Measurements from ENCODE around the gene TMC8. TPM values are rescaled to one million over a fixed set of nuclear protein-coding genes. Genes with fewer than 3 reads are reported as not detected.
A peak's percentile ranks its signal among the peaks of the same experiment; 100 is the strongest.
"Not testable (repeated sequence)": the region's sequence is repeated elsewhere in the genome, so short reads cannot be mapped to it uniquely, and the experiment has no call there.

The TMC8 gene
- 10 to 100 TPM in 1 of 9 donors, 1 to 10 TPM in 5, under 1 TPM in 3; 0.81 to 21.6 (median 1.1) TPM for total RNA-seq
- polyA plus RNA-seq: 1 to 10 TPM; 1.2 to 1.8 TPM
- long read RNA-seq, donor 1, partial matches to known transcripts: 0 of 3 reads
- long read RNA-seq, donor 1, other reads (novel, unspliced or antisense): 3 of 3 reads
- long read RNA-seq, donor 2: 0 reads
- long read RNA-seq, donor 3, partial matches to known transcripts: 0 of 2 reads
- long read RNA-seq, donor 3, other reads (novel, unspliced or antisense): 2 of 2 reads

- Histone ChIP-seq H3K36me3 (peaks cover 0 to 33% (median 0%) of the 10 kb centered on the region in 9 donors), H3K4me1 (peaks cover 12 to 85% (median 52%) of the 10 kb centered on the region in 12 donors), H3K9me3 (no peaks in the 10 kb centered on the region), H3K27me3 (peaks cover 0 to 4% (median 0%) of the 10 kb centered on the region in 9 donors), H3K27ac (peak within 1 kb of the TSS in 9 of 12 donors; percentile 14 to 98 (median 92)), H3K4me3 (peak within 1 kb of the TSS in 10 of 12 donors; percentile 16 to 87 (median 36))
- intact Hi-C loops (cut with DNase I): no loop called here
- TF ChIP-seq POLR2A (IDR thresholded peaks at IDR 0.05) (no peak), CTCF (IDR thresholded peaks at IDR 0.05) (no peak)
- DNase-seq (peak in 2 of 5 donors; percentile 49 to 67), ATAC-seq (peak in 1 of 4 donors; percentile 7)
- WGBS, 4 donors: 64 to 75% (median 65%) methylated on average over 10 of the region's 10 CpGs
These were observed at the start of gene TMC8 for GRCh38 chr17:78130437-78131101. Gene TMC8, plus strand, starts transcription at chr17:78130771. Its CDS starts 818 bp downstream, at chr17:78131589.

DNA sequence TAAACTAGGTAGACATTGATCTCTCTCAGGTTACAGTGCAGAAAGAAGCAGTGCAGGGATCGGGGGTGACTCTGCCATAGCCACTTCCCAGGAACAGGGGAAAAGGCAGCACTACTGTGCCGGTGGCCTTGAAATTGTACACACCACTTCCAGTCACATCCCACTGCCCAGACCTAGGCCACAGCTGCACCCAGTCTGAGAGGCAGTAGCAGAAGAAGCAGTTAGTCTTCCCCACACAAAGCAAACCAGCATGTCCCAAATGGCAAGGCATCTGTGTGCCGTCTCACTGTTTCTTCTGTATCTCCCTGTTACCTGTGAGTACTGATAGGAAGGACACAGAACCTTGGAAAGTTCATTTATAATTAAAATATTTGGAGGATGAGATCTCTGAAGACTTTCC lies 49.0 kb upstream of the TMC8 start:
- WGBS, 4 donors: 52 to 74% (median 56%) methylated on average over 3 of the region's 3 CpGs
- H3K27ac ChIP-seq: peak overlapping the region in 8 of 12 donors; percentile 19 to 84 (median 70)
- intact Hi-C loops (cut with DNase I): loop anchor here in 5 of 10 donors (5.0 to 10.0 kb wide), 3 partner anchors 54 to 64 kb away; no protein-coding TSS in a partner anchor

GRCh38 chr17:78082355-78082872 lies 48.2 kb upstream of the TMC8 start:
- 23 to 53% (median 39%) methylated on average over 5 of the region's 5 CpGs for WGBS, 4 donors
- H3K4me3 ChIP-seq, H3K9me3 ChIP-seq, ATAC-seq, H3K27me3 ChIP-seq: not testable (repeated sequence)
- DNase-seq: peak in 3 of 5 donors; percentile 37 to 60 (median 44)
- H3K4me1 ChIP-seq: peaks cover 0 to 42% (median 16%) of the 10 kb centered on the region in 12 donors
- H3K27ac ChIP-seq: peak overlapping the region in 11 of 12 donors; percentile 10 to 84 (median 64)
- H3K36me3 ChIP-seq: peaks cover 0 to 98% (median 87%) of the 10 kb centered on the region in 9 donors
- intact Hi-C loops (cut with DNase I): loop anchor here in 5 of 10 donors (2.0 to 10.0 kb wide), 4 partner anchors 42 to 65 kb away; no protein-coding TSS in a partner anchor

More for the DNA sequence above, 49.0 kb upstream of the TMC8 start:
- DNase-seq (no peak), ATAC-seq (peak in 3 of 4 donors; percentile 10 to 38 (median 17))
- TF ChIP-seq POLR2A (IDR thresholded peaks at IDR 0.05) (no peak), CTCF (IDR thresholded peaks at IDR 0.05) (no peak)
- peaks cover 0 to 98% (median 87%) of the 10 kb centered on the region in 9 donors for H3K36me3 ChIP-seq
- H3K4me1 ChIP-seq: peaks cover 0 to 42% (median 16%) of the 10 kb centered on the region in 12 donors
- H3K27me3 ChIP-seq: no peaks in the 10 kb centered on the region
- H3K9me3 ChIP-seq: no peaks in the 10 kb centered on the region
- H3K4me3 ChIP-seq: no peak overlapping the region

DNA sequence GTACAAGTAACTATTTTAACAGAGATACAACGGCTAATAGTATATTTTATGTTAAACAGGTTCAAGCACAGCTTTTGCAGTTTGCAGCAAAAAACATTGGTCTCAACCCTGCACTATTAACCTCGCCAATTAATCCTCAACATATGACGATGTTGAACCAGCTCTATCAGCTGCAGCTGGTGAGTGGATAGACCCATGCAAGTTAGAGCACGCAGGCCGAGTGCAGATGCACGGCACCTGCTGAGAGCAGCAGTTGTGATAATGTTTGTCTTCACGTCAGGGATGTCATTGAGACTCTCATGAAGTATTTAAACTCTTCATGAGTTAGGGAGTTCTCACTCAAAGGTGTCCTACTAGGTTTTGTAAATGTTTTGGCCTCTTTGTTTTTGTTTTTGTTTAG lies 47.6 kb upstream of the TMC8 start:
- H3K27me3 ChIP-seq: no peaks in the 10 kb centered on the region
- intact Hi-C loops (cut with DNase I): loop anchor here in 5 of 10 donors (2.0 to 10.0 kb wide), 4 partner anchors 42 to 66 kb away; no protein-coding TSS in a partner anchor
- H3K4me1 ChIP-seq: peaks cover 0 to 42% (median 16%) of the 10 kb centered on the region in 12 donors
- H3K36me3 ChIP-seq: peaks cover 0 to 98% (median 87%) of the 10 kb centered on the region in 9 donors
- DNase-seq (no peak), ATAC-seq (peak in 1 of 4 donors; percentile 23)
- H3K4me3 ChIP-seq: no peak overlapping the region
- TF ChIP-seq CTCF (IDR thresholded peaks at IDR 0.05) (no peak), POLR2A (IDR thresholded peaks at IDR 0.05) (no peak)
- H3K27ac ChIP-seq: peak overlapping the region in 11 of 12 donors; percentile 6 to 84 (median 64)
- H3K9me3 ChIP-seq: no peaks in the 10 kb centered on the region
- 53 to 67% (median 60%) methylated on average over 7 of the region's 7 CpGs for WGBS, 4 donors
